ENCODE results near the gene SEMA5A.

DNA sequence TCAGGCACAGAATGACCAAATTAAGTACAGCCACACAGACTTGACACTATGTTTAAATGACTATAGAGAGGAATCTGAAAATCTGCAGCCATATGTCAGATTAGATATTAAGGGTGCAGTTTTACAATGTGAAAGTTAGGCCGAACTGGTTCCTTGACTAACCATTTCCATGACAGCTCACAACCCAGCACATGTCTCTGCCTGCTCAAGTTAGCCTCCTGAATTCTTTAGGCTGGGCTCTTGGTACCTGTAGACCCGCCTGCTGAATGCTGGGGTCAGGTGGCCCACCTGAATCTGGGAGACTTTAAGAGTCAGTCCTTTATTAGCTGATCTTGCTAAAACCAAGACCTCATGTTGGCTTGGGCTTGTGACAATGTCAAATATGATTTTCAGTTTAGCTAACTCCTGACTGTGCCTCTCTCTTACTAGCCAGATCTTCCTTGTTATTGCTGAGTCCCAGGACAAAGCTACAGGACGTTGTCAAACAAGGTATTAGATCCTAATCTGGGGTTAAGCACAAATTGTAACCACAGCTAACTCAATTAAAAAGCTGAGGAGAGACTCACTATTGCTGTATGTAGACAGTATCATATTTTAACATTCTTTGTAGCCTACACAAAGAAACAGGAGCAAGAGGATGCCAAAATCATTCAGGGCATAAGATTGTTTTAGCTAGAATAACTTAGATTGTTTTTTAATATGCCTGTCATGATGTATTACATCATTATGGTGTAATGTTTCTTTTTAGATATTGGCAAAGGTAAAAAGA lies 490.9 kb downstream of the SEMA5A start:
- TF ChIP-seq, protein P1, sequence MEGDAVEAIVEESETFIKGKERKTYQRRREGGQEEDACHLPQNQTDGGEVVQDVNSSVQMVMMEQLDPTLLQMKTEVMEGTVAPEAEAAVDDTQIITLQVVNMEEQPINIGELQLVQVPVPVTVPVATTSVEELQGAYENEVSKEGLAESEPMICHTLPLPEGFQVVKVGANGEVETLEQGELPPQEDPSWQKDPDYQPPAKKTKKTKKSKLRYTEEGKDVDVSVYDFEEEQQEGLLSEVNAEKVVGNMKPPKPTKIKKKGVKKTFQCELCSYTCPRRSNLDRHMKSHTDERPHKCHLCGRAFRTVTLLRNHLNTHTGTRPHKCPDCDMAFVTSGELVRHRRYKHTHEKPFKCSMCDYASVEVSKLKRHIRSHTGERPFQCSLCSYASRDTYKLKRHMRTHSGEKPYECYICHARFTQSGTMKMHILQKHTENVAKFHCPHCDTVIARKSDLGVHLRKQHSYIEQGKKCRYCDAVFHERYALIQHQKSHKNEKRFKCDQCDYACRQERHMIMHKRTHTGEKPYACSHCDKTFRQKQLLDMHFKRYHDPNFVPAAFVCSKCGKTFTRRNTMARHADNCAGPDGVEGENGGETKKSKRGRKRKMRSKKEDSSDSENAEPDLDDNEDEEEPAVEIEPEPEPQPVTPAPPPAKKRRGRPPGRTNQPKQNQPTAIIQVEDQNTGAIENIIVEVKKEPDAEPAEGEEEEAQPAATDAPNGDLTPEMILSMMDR (IDR thresholded peaks at IDR 0.05), result no peak
- no peak for TF ChIP-seq POLR2A (IDR thresholded peaks at IDR 0.05)
